ENCODE results near the gene ANK3. TPM values are rescaled to one million over a fixed set of nuclear protein-coding genes. Genes with fewer than 3 reads are reported as not detected.

ANK3 gene
- total RNA-seq, 1 experiment from 2014 or later = 0.97 TPM

- Histone ChIP-seq H3K27me3 (replicated peaks) (no peaks in the 10 kb centered on the region), H3K4me1 (replicated peaks) (peaks cover 23% of the 10 kb centered on the region), H3K36me3 (no peaks in the 10 kb centered on the region), H3K4me3 (no peak overlapping the region), H3K9me3 (replicated peaks) (no peaks in the 10 kb centered on the region), H3K27ac (no peak overlapping the region)
- DNase-seq (ENCODE audit: low read depth in 1 of 2, low spot score in 2 of 2) = peak in 1 of 2 experiments; percentile 6
These were observed 76.7 kb downstream of the ANK3 start for GRCh38 chr10:60312818-60313588.

- DNase-seq (ENCODE audit: low read depth in 1 of 2, low spot score in 2 of 2) = no peak
- Histone ChIP-seq H3K27ac (no peak overlapping the region), H3K36me3 (no peaks in the 10 kb centered on the region), H3K9me3 (replicated peaks) (no peaks in the 10 kb centered on the region), H3K4me1 (replicated peaks) (peaks cover 23% of the 10 kb centered on the region), H3K4me3 (no peak overlapping the region), H3K27me3 (replicated peaks) (no peaks in the 10 kb centered on the region)
These were observed 77.9 kb downstream of the ANK3 start for GRCh38 chr10:60311821-60312220.

- no peak for DNase-seq (ENCODE audit: low read depth in 1 of 2, low spot score in 2 of 2)
- no peak overlapping the region for H3K27ac ChIP-seq
- peaks cover 23% of the 10 kb centered on the region for H3K4me1 ChIP-seq (replicated peaks)
- H3K36me3 ChIP-seq = no peaks in the 10 kb centered on the region
- H3K4me3 ChIP-seq = no peak overlapping the region
- no peaks in the 10 kb centered on the region for H3K27me3 ChIP-seq (replicated peaks)
- H3K9me3 ChIP-seq (replicated peaks) = no peaks in the 10 kb centered on the region
These were observed 78.9 kb downstream of the ANK3 start for GRCh38 chr10:60310740-60311139.

- Histone ChIP-seq H3K4me1 (replicated peaks) (peaks cover 27% of the 10 kb centered on the region), H3K9me3 (replicated peaks) (no peaks in the 10 kb centered on the region), H3K27me3 (replicated peaks) (no peaks in the 10 kb centered on the region), H3K27ac (no peak overlapping the region), H3K36me3 (no peaks in the 10 kb centered on the region), H3K4me3 (no peak overlapping the region)
- no peak for DNase-seq (ENCODE audit: low read depth in 1 of 2, low spot score in 2 of 2)
These were observed 79.8 kb downstream of the ANK3 start for GRCh38 chr10:60309891-60310290.

- H3K9me3 ChIP-seq (replicated peaks) = no peaks in the 10 kb centered on the region
- no peak for DNase-seq (ENCODE audit: low read depth in 1 of 2, low spot score in 2 of 2)
- no peaks in the 10 kb centered on the region for H3K36me3 ChIP-seq
- peaks cover 24% of the 10 kb centered on the region for H3K4me1 ChIP-seq (replicated peaks)
- no peak overlapping the region for H3K4me3 ChIP-seq
- H3K27me3 ChIP-seq (replicated peaks) = no peaks in the 10 kb centered on the region
- H3K27ac ChIP-seq = no peak overlapping the region
These were observed 80.3 kb downstream of the ANK3 start for GRCh38 chr10:60309371-60309770.

- Histone ChIP-seq H3K4me1 (replicated peaks) (peaks cover 10% of the 10 kb centered on the region; the same call in 1 of the 2 replicates), H3K36me3 (no peaks in the 10 kb centered on the region), H3K27ac (peak overlapping the region; percentile 40; the same call in 1 of the 2 replicates), H3K4me3 (no peak overlapping the region), H3K27me3 (replicated peaks) (no peaks in the 10 kb centered on the region), H3K9me3 (replicated peaks) (no peaks in the 10 kb centered on the region)
- peak in 1 of 2 experiments; percentile 7 for DNase-seq (ENCODE audit: low read depth in 1 of 2, low spot score in 2 of 2)
These were observed 84.2 kb downstream of the ANK3 start for GRCh38 chr10:60305380-60305892.

GRCh38 chr10:60304829-60305379 is 84.8 kb downstream of the ANK3 start:
- peak overlapping the region; percentile 40; the same call in 1 of the 2 replicates for H3K27ac ChIP-seq

GRCh38 chr10:60303778-60304177 is 85.9 kb downstream of the ANK3 start:
- Histone ChIP-seq H3K27ac (no peak overlapping the region), H3K27me3 (replicated peaks) (no peaks in the 10 kb centered on the region), H3K4me1 (replicated peaks) (peaks cover 12% of the 10 kb centered on the region; the same call in 1 of the 2 replicates), H3K36me3 (no peaks in the 10 kb centered on the region), H3K4me3 (no peak overlapping the region), H3K9me3 (replicated peaks) (no peaks in the 10 kb centered on the region)
- DNase-seq (ENCODE audit: low read depth in 1 of 2, low spot score in 2 of 2) = no peak

More at GRCh38 chr10:60304829-60305379, 84.8 kb downstream of the ANK3 start:
- Histone ChIP-seq H3K36me3 (no peaks in the 10 kb centered on the region), H3K27me3 (replicated peaks) (no peaks in the 10 kb centered on the region), H3K4me1 (replicated peaks) (peaks cover 12% of the 10 kb centered on the region; the same call in 1 of the 2 replicates), H3K4me3 (no peak overlapping the region), H3K9me3 (replicated peaks) (no peaks in the 10 kb centered on the region)
- no peak for DNase-seq (ENCODE audit: low read depth in 1 of 2, low spot score in 2 of 2)

GRCh38 chr10:60299961-60300883 is 89.5 kb downstream of the ANK3 start:
- DNase-seq (ENCODE audit: low read depth in 1 of 2, low spot score in 2 of 2) = peak in 1 of 2 experiments; percentile 24
- H3K4me3 ChIP-seq = no peak overlapping the region
- H3K27me3 ChIP-seq (replicated peaks) = no peaks in the 10 kb centered on the region
- H3K27ac ChIP-seq = no peak overlapping the region
- H3K9me3 ChIP-seq (replicated peaks) = no peaks in the 10 kb centered on the region
- H3K36me3 ChIP-seq = no peaks in the 10 kb centered on the region
- peaks cover 11% of the 10 kb centered on the region; the same call in 1 of the 2 replicates for H3K4me1 ChIP-seq (replicated peaks)

GRCh38 chr10:60299390-60299778 is 90.3 kb downstream of the ANK3 start:
- Histone ChIP-seq H3K4me1 (replicated peaks) (0 out of 2 replicates have a peak, but pooled peaks cover 6% of the 10 kb centered on the region), H3K27ac (no peak overlapping the region), H3K4me3 (no peak overlapping the region), H3K36me3 (no peaks in the 10 kb centered on the region), H3K9me3 (replicated peaks) (no peaks in the 10 kb centered on the region), H3K27me3 (replicated peaks) (no peaks in the 10 kb centered on the region)
- no peak for DNase-seq (ENCODE audit: low read depth in 1 of 2, low spot score in 2 of 2)

- no peak overlapping the region for H3K4me3 ChIP-seq
- no peak for DNase-seq (ENCODE audit: low read depth in 1 of 2, low spot score in 2 of 2)
These were observed 91.0 kb downstream of the ANK3 start for GRCh38 chr10:60298408-60299389.

GRCh38 chr10:60296073-60296472 is 93.6 kb downstream of the ANK3 start:
- Histone ChIP-seq H3K36me3 (no peaks in the 10 kb centered on the region), H3K4me3 (no peak overlapping the region), H3K27me3 (replicated peaks) (no peaks in the 10 kb centered on the region), H3K9me3 (replicated peaks) (no peaks in the 10 kb centered on the region), H3K27ac (no peak overlapping the region), H3K4me1 (replicated peaks) (0 out of 2 replicates have a peak, but pooled peaks cover 6% of the 10 kb centered on the region)
- DNase-seq (ENCODE audit: low read depth in 1 of 2, low spot score in 2 of 2) = no peak

More at GRCh38 chr10:60298408-60299389, 91.0 kb downstream of the ANK3 start:
- Histone ChIP-seq H3K9me3 (replicated peaks) (no peaks in the 10 kb centered on the region), H3K27me3 (replicated peaks) (no peaks in the 10 kb centered on the region), H3K36me3 (no peaks in the 10 kb centered on the region), H3K4me1 (replicated peaks) (0 out of 2 replicates have a peak, but pooled peaks cover 6% of the 10 kb centered on the region), H3K27ac (no peak overlapping the region)

Data from SJSA1 (cell line).